GM23338 (cell line): ENCODE results near the gene KIRREL3. TPM values are rescaled to one million over a fixed set of nuclear protein-coding genes. Genes with fewer than 3 reads are reported as not detected.

Experiments
- ATAC-seq: fragments of 200-7000 bp; cut with Tn5 transposase; 3 replicates; pipeline ENCODE4 v1.9.1; 2020
- DNase-seq: peaks from one replicate; pipeline ENCODE4 v3.0.0-alpha.2; 2015; ENCODE audit warnings: low spot score
- H2AFZ ChIP-seq: fragments of 200-600 bp; sonication (generic); 2 replicates; pipeline ENCODE4 v1.8.0; 2016; ENCODE audit warnings: antibody characterized with exemption, mild to moderate bottlenecking, moderate library complexity
- H3F3A ChIP-seq: fragments of 200-600 bp; sonication (generic); replicated peaks from 2 replicates; pipeline ENCODE4 v1.8.0; 2017; ENCODE audit warnings: antibody characterized with exemption, mixed run types, low read depth
- H3K27ac ChIP-seq: fragments of 200-600 bp; sonication (generic); 2 replicates; pipeline ENCODE4 v1.6.1; 2016; ENCODE audit warnings: low read depth
- H3K27me3 ChIP-seq: fragments of 200-600 bp; sonication (generic); 2 replicates; pipeline ENCODE4 v1.8.0; 2016; ENCODE audit warnings: mild to moderate bottlenecking, mixed run types, moderate library complexity; ENCODE audit not compliant: insufficient read depth
- H3K36me3 ChIP-seq: fragments of 200-600 bp; sonication (generic); 2 replicates; pipeline ENCODE4 v1.8.0; 2016; ENCODE audit warnings: mild to moderate bottlenecking; ENCODE audit not compliant: insufficient read depth
- H3K4me1 ChIP-seq: fragments of 200-600 bp; sonication (generic); 2 replicates; pipeline ENCODE4 v1.8.0; 2016; ENCODE audit warnings: mild to moderate bottlenecking, moderate library complexity; ENCODE audit not compliant: insufficient read depth
- H3K4me2 ChIP-seq: fragments of 200-600 bp; sonication (generic); 2 replicates; pipeline ENCODE4 v1.7.1; 2017; ENCODE audit warnings: mixed run types
- H3K4me3 ChIP-seq: fragments of 200-600 bp; sonication (generic); 2 replicates; pipeline ENCODE4 v1.6.1; 2016; ENCODE audit warnings: mixed run types
- H3K79me2 ChIP-seq: fragments of 200-600 bp; sonication (generic); replicated peaks from 2 replicates; pipeline ENCODE4 v1.8.0; 2017; ENCODE audit warnings: mild to moderate bottlenecking; ENCODE audit not compliant: insufficient read depth
- H3K9me2 ChIP-seq: fragments of 200-600 bp; sonication (generic); 2 replicates; pipeline ENCODE4 v1.8.0; 2017; ENCODE audit not compliant: insufficient read depth
- H4K20me1 ChIP-seq: fragments of 200-600 bp; sonication (generic); replicated peaks from 2 replicates; pipeline ENCODE4 v1.8.0; 2017; ENCODE audit warnings: mild to moderate bottlenecking; ENCODE audit not compliant: insufficient read depth
- H3K27ac Mint-ChIP-seq: 2 replicates; pipeline ENCODE4 v1.8.0; 2020; ENCODE audit warnings: inconsistent platforms, mild to moderate bottlenecking, moderate library complexity, mixed read lengths
- H3K27me3 Mint-ChIP-seq: 3 replicates; pipeline ENCODE4 v1.8.0; 2022; ENCODE audit warnings: low read depth, mild to moderate bottlenecking, moderate library complexity, mixed read lengths, inconsistent platforms; ENCODE audit not compliant: insufficient read depth, poor library complexity
- H3K36me3 Mint-ChIP-seq: 3 replicates; pipeline ENCODE4 v1.8.0; 2021; ENCODE audit warnings: low read depth, mild to moderate bottlenecking, inconsistent platforms, moderate library complexity, mixed read lengths
- H3K4me1 Mint-ChIP-seq: 3 replicates; pipeline ENCODE4 v1.8.0; 2020; ENCODE audit warnings: mild to moderate bottlenecking, inconsistent platforms, mixed read lengths
- H3K4me3 Mint-ChIP-seq: 3 replicates; pipeline ENCODE4 v1.8.0; 2021; ENCODE audit warnings: moderate library complexity, mild to moderate bottlenecking, inconsistent platforms, mixed read lengths
- H3K9me3 Mint-ChIP-seq: 3 replicates; pipeline ENCODE4 v1.8.0; 2020; ENCODE audit warnings: moderate library complexity, mild to moderate bottlenecking, inconsistent platforms, mixed read lengths
- EZH2 ChIP-seq: fragments of 200-600 bp; sonication (generic); IDR thresholded peaks from one replicate; pipeline ENCODE4 v1.8.0; 2017; ENCODE audit warnings: antibody characterized with exemption, mild to moderate bottlenecking, low read depth; ENCODE audit not compliant: unreplicated experiment
- EZH2phosphoT487 ChIP-seq: fragments of 200-600 bp; sonication (generic); IDR thresholded peaks from one replicate; pipeline ENCODE4 v1.8.1; 2018; ENCODE audit warnings: antibody characterized with exemption; ENCODE audit not compliant: unreplicated experiment
- JUNB ChIP-seq: IDR thresholded peaks from one replicate; pipeline ENCODE4 v1.6.1; 2016; ENCODE audit warnings: antibody characterized with exemption; ENCODE audit not compliant: unreplicated experiment
- REST ChIP-seq: IDR thresholded peaks from one replicate; pipeline ENCODE4 v1.6.1; 2018; ENCODE audit warnings: antibody characterized with exemption; ENCODE audit not compliant: unreplicated experiment
- STAT1 ChIP-seq: IDR thresholded peaks from one replicate; pipeline ENCODE4 v1.6.1; 2016; ENCODE audit warnings: antibody characterized with exemption; ENCODE audit not compliant: unreplicated experiment
- ZNF114 ChIP-seq: fragments of 250-450 bp; sonication (Bioruptor Pico); IDR thresholded peaks from 2 replicates; pipeline ENCODE4 v1.5.0; 2020; ENCODE audit warnings: mild to moderate bottlenecking, moderate library complexity
- ZNF331 ChIP-seq: fragments of 250-450 bp; sonication (Bioruptor Pico); IDR thresholded peaks from 2 replicates; pipeline ENCODE4 v1.5.0; 2020; ENCODE audit warnings: low read depth, mild to moderate bottlenecking, moderate library complexity
- ZNF462 ChIP-seq: fragments of 250-450 bp; sonication (Bioruptor Pico); IDR thresholded peaks from 2 replicates; pipeline ENCODE4 v1.5.0; 2020; ENCODE audit warnings: mild to moderate bottlenecking, moderate library complexity
- polyA plus RNA-seq: library from polyadenylated mRNA; unstranded; fragments of >200 nt; fragmentation: Nextera tagmentation; extraction: Ambion mirVana; gene quantifications from 2 replicates; pipeline ENCODE4 v1.2.1, GENCODE V29; 2016
- total RNA-seq: library from RNA; depleted of rRNA; stranded (reverse); fragments of >200 nt; shearing (Covaris generic); gene quantifications from 2 replicates; pipeline ENCODE4 v1.2.3, GENCODE V29; 2014
- TF ChIP-seq, protein P1 (sequence below), 2 experiments: fragments of 200-600 bp in 1 of 2; sonication (generic) in 1 of 2; conservative IDR thresholded peaks; 2 replicates each; pipeline versions ENCODE4 v1.5.1 to v1.6.1; 2016 to 2017; ENCODE audit warnings: antibody characterized with exemption in 2 of 2, low read depth in 2 of 2, mild to moderate bottlenecking in 2 of 2, moderate library complexity in 1 of 2
- TF ChIP-seq, protein P2 (sequence below): IDR thresholded peaks from 2 replicates; pipeline ENCODE4 v1.6.1; 2016; ENCODE audit warnings: antibody characterized with exemption

The KIRREL3 gene
- total and polyA plus RNA-seq, 2 experiments from 2014 or later: 0.13 to 1.5 TPM

GRCh38 chr11:126466236-126467045 lies 534.1 kb downstream of the KIRREL3 start:
- Histone ChIP-seq H3K79me2 (no peaks in the 10 kb centered on the region), H3F3A (no peaks in the 10 kb centered on the region), H3K4me1 (no peaks in the 10 kb centered on the region), H3K4me3 (no peak overlapping the region), H3K36me3 (no peaks in the 10 kb centered on the region), H3K9me2 (no peaks in the 10 kb centered on the region), H3K4me2 (no peak overlapping the region), H3K27me3 (no peaks in the 10 kb centered on the region), H2AFZ (no peak overlapping the region), H3K27ac (no peak overlapping the region), H4K20me1 (no peaks in the 10 kb centered on the region)
- peaks cover 12% of the 10 kb centered on the region for H3K27me3 Mint-ChIP-seq
- H3K9me3 Mint-ChIP-seq: peaks cover 4% of the 10 kb centered on the region
- H3K27ac Mint-ChIP-seq: no peak overlapping the region
- TF ChIP-seq, protein P1, sequence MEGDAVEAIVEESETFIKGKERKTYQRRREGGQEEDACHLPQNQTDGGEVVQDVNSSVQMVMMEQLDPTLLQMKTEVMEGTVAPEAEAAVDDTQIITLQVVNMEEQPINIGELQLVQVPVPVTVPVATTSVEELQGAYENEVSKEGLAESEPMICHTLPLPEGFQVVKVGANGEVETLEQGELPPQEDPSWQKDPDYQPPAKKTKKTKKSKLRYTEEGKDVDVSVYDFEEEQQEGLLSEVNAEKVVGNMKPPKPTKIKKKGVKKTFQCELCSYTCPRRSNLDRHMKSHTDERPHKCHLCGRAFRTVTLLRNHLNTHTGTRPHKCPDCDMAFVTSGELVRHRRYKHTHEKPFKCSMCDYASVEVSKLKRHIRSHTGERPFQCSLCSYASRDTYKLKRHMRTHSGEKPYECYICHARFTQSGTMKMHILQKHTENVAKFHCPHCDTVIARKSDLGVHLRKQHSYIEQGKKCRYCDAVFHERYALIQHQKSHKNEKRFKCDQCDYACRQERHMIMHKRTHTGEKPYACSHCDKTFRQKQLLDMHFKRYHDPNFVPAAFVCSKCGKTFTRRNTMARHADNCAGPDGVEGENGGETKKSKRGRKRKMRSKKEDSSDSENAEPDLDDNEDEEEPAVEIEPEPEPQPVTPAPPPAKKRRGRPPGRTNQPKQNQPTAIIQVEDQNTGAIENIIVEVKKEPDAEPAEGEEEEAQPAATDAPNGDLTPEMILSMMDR (conservative IDR thresholded peaks at IDR 0.05; ENCODE audit: low read depth in 2 of 2): no peak
- TF ChIP-seq EZH2: no peak
- no peak for TF ChIP-seq REST
- TF ChIP-seq, protein P2, sequence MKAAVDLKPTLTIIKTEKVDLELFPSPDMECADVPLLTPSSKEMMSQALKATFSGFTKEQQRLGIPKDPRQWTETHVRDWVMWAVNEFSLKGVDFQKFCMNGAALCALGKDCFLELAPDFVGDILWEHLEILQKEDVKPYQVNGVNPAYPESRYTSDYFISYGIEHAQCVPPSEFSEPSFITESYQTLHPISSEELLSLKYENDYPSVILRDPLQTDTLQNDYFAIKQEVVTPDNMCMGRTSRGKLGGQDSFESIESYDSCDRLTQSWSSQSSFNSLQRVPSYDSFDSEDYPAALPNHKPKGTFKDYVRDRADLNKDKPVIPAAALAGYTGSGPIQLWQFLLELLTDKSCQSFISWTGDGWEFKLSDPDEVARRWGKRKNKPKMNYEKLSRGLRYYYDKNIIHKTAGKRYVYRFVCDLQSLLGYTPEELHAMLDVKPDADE: no peak
- TF ChIP-seq EZH2phosphoT487: no peak
- no peak for TF ChIP-seq JUNB
- no peak for TF ChIP-seq ZNF331 (CRISPR knock-in tag)
- no peak for TF ChIP-seq STAT1
- TF ChIP-seq ZNF462 (CRISPR knock-in tag): no peak
- no peak for TF ChIP-seq ZNF114 (CRISPR knock-in tag)
- ATAC-seq (no peak), DNase-seq (no peak)
- H3K4me3 Mint-ChIP-seq: no peak overlapping the region
- peaks cover 11% of the 10 kb centered on the region for H3K4me1 Mint-ChIP-seq
- H3K36me3 Mint-ChIP-seq: no peaks in the 10 kb centered on the region
